Measurements from ENCODE around the gene CA4.
A peak's percentile ranks its signal among the peaks of the same experiment; 100 is the strongest.

CA4 gene

GRCh38 chr17:60134396-60135150 is 15.2 kb upstream of the CA4 start:
- DNase-seq: no peak

- DNase-seq: peak; percentile 92
Measured at GRCh38 chr17:60135151-60135950, 14.4 kb upstream of the CA4 start.

GRCh38 chr17:60135951-60136666 is 13.7 kb upstream of the CA4 start:
- DNase-seq: no peak

GRCh38 chr17:60137731-60138130 is 12.0 kb upstream of the CA4 start:
- DNase-seq: no peak

GRCh38 chr17:60138769-60139437 is 10.9 kb upstream of the CA4 start:
- DNase-seq: no peak

- no peak for DNase-seq
Measured at GRCh38 chr17:60139438-60140285, 10.1 kb upstream of the CA4 start.

GRCh38 chr17:60141111-60142018 is 8.4 kb upstream of the CA4 start:
- no peak for DNase-seq

GRCh38 chr17:60142872-60143499 is 6.8 kb upstream of the CA4 start:
- peak; percentile 84 for DNase-seq

GRCh38 chr17:60145006-60145935 is 4.5 kb upstream of the CA4 start:
- DNase-seq: no peak

- no peak for DNase-seq
Measured at GRCh38 chr17:60146206-60146605, 3.6 kb upstream of the CA4 start.

- no peak for DNase-seq
Measured at GRCh38 chr17:60147553-60148223, 2.1 kb upstream of the CA4 start.

GRCh38 chr17:60148373-60148772 is 1.4 kb upstream of the CA4 start:
- DNase-seq: no peak

- DNase-seq: no peak
Measured at GRCh38 chr17:60151355-60151754, 1.6 kb downstream of the CA4 start.

GRCh38 chr17:60153606-60154390 is 4.0 kb downstream of the CA4 start:
- DNase-seq: no peak

GRCh38 chr17:60154616-60155426 is 5.0 kb downstream of the CA4 start:
- no peak for DNase-seq

- DNase-seq: no peak
Measured at GRCh38 chr17:60155427-60155814, 5.6 kb downstream of the CA4 start.

GRCh38 chr17:60155815-60156214 is 6.0 kb downstream of the CA4 start:
- DNase-seq: no peak

All from NCI-H1436 (cell line).